Measurements from ENCODE around the gene OXA1L. TPM values are rescaled to one million over a fixed set of nuclear protein-coding genes. Genes with fewer than 3 reads are reported as not detected.
A peak's percentile ranks its signal among the peaks of the same experiment; 100 is the strongest.

Gene OXA1L
- polyA plus RNA-seq, 3 donors = 61.2 to 264 (median 86.9) TPM

- H2AFZ ChIP-seq (ENCODE audit: insufficient read depth, low read depth, low read length, poor library complexity, severe bottlenecking) = no peak overlapping the region
- H3K36me3 ChIP-seq (replicated peaks in 1 of 2; ENCODE audit: control insufficient read depth in 1 of 2, insufficient read depth in 2 of 2, low read length in 2 of 2) = peaks cover 83 to 98% of the 10 kb centered on the region in 2 donors
- H3K9ac ChIP-seq (ENCODE audit: insufficient read depth, low read length, poor library complexity, severe bottlenecking) = no peak overlapping the region
- no peak for DNase-seq
- H3K27me3 ChIP-seq (ENCODE audit: control insufficient read depth in 2 of 2, insufficient read depth in 2 of 2, low read length in 2 of 2) = no peaks in the 10 kb centered on the region
- Mint-ChIP-seq H3K36me3 (peaks cover 89 to 97% of the 10 kb centered on the region in 2 donors), H3K4me1 (peaks cover 21% of the 10 kb centered on the region), H3K27me3 (ENCODE audit: low read depth in 3 of 3) (no peaks in the 10 kb centered on the region), H3K4me3 (no peak overlapping the region), H3K27ac (peak overlapping the region in 2 of 7 donors; percentile 5 to 10), H3K9me3 (no peaks in the 10 kb centered on the region)
- H3K4me1 ChIP-seq (ENCODE audit: control insufficient read depth in 1 of 2, insufficient read depth in 2 of 2, low read length in 2 of 2) = peaks cover 9 to 13% of the 10 kb centered on the region in 2 donors
- peaks cover 99% of the 10 kb centered on the region for H4K20me1 ChIP-seq (ENCODE audit: insufficient read depth, low read length)
- H3K79me2 ChIP-seq (ENCODE audit: insufficient read depth, low read length) = peaks cover 39% of the 10 kb centered on the region
- TF ChIP-seq CTCF (IDR thresholded peaks at IDR 0.05) = no peak
- no peaks in the 10 kb centered on the region for H3K9me3 ChIP-seq (replicated peaks in 1 of 2; ENCODE audit: control insufficient read depth in 1 of 2, insufficient read depth in 1 of 2, low read length in 2 of 2)
- no peak overlapping the region for H3K4me3 ChIP-seq (replicated peaks in 1 of 3; ENCODE audit: low read depth in 2 of 3, low read length in 3 of 3)
- H3K4me2 ChIP-seq (replicated peaks; ENCODE audit: extremely low read depth, low read length, poor library complexity, severe bottlenecking) = no peak overlapping the region
- 100% methylated on average over 1 of the region's 1 CpG for WGBS (ENCODE audit: insufficient coverage)
- intact Hi-C loops (cut with micrococcal nuclease) = no loop called here
- peak overlapping the region in 1 of 2 donors; percentile 58 for H3K27ac ChIP-seq (ENCODE audit: low read depth in 1 of 2, low read length in 2 of 2)
Measured at GRCh38 chr14:22772725-22773124, 6.2 kb downstream of the OXA1L start.

GRCh38 chr14:22773162-22774010 lies 6.9 kb downstream of the OXA1L start:
- Histone ChIP-seq H3K27me3 (ENCODE audit: control insufficient read depth in 2 of 2, insufficient read depth in 2 of 2, low read length in 2 of 2) (no peaks in the 10 kb centered on the region), H3K4me3 (replicated peaks in 1 of 3; ENCODE audit: low read depth in 2 of 3, low read length in 3 of 3) (no peak overlapping the region), H3K9ac (ENCODE audit: insufficient read depth, low read length, poor library complexity, severe bottlenecking) (no peak overlapping the region), H3K4me1 (ENCODE audit: control insufficient read depth in 1 of 2, insufficient read depth in 2 of 2, low read length in 2 of 2) (peaks cover 7 to 13% of the 10 kb centered on the region in 2 donors), H3K36me3 (replicated peaks in 1 of 2; ENCODE audit: control insufficient read depth in 1 of 2, insufficient read depth in 2 of 2, low read length in 2 of 2) (peaks cover 82 to 98% of the 10 kb centered on the region in 2 donors), H3K27ac (ENCODE audit: low read depth in 1 of 2, low read length in 2 of 2) (peak overlapping the region in 1 of 2 donors; percentile 58), H3K79me2 (ENCODE audit: insufficient read depth, low read length) (peaks cover 34% of the 10 kb centered on the region), H2AFZ (ENCODE audit: insufficient read depth, low read depth, low read length, poor library complexity, severe bottlenecking) (no peak overlapping the region), H3K9me3 (replicated peaks in 1 of 2; ENCODE audit: control insufficient read depth in 1 of 2, insufficient read depth in 1 of 2, low read length in 2 of 2) (no peaks in the 10 kb centered on the region), H4K20me1 (ENCODE audit: insufficient read depth, low read length) (peaks cover 99% of the 10 kb centered on the region), H3K4me2 (replicated peaks; ENCODE audit: extremely low read depth, low read length, poor library complexity, severe bottlenecking) (no peak overlapping the region)
- WGBS (ENCODE audit: insufficient coverage) = 95% methylated on average over 7 of the region's 8 CpGs
- peak overlapping the region in 2 of 7 donors; percentile 57 to 58 for H3K27ac Mint-ChIP-seq
- no peak for TF ChIP-seq CTCF (IDR thresholded peaks at IDR 0.05)
- H3K4me3 Mint-ChIP-seq = no peak overlapping the region
- peaks cover 21% of the 10 kb centered on the region for H3K4me1 Mint-ChIP-seq
- intact Hi-C loops (cut with micrococcal nuclease) = no loop called here
- H3K27me3 Mint-ChIP-seq (ENCODE audit: low read depth in 3 of 3) = no peaks in the 10 kb centered on the region
- DNase-seq = no peak
- no peaks in the 10 kb centered on the region for H3K9me3 Mint-ChIP-seq
- peaks cover 88 to 96% of the 10 kb centered on the region in 2 donors for H3K36me3 Mint-ChIP-seq
